Measurements from ENCODE around the gene SLC9C1.

The SLC9C1 gene

GRCh38 chr3:112321867-112322652, 28.0 kb upstream of the SLC9C1 start:
- H3K4me1 Mint-ChIP-seq (ENCODE audit: low read depth in 2 of 2), result no peaks in the 10 kb centered on the region
- H3K4me3 Mint-ChIP-seq, result no peak overlapping the region
- no peaks in the 10 kb centered on the region for H3K9me3 Mint-ChIP-seq
- no peaks in the 10 kb centered on the region for H3K36me3 Mint-ChIP-seq (ENCODE audit: insufficient read depth)
- DNase-seq (no peak), ATAC-seq (replicated peaks) (no peak)
- no peak overlapping the region for H3K27ac Mint-ChIP-seq
- peaks cover 16 to 20% of the 10 kb centered on the region in 2 donors for H3K27me3 Mint-ChIP-seq

GRCh38 chr3:112320691-112321090, 26.7 kb upstream of the SLC9C1 start:
- Mint-ChIP-seq H3K27me3 (peaks cover 9 to 15% of the 10 kb centered on the region in 2 donors), H3K9me3 (no peaks in the 10 kb centered on the region), H3K36me3 (ENCODE audit: insufficient read depth) (no peaks in the 10 kb centered on the region), H3K4me1 (ENCODE audit: low read depth in 2 of 2) (no peaks in the 10 kb centered on the region), H3K27ac (no peak overlapping the region), H3K4me3 (no peak overlapping the region)
- DNase-seq (no peak), ATAC-seq (replicated peaks) (no peak)

- no peaks in the 10 kb centered on the region for H3K36me3 Mint-ChIP-seq (ENCODE audit: insufficient read depth)
- H3K4me1 Mint-ChIP-seq (ENCODE audit: low read depth in 2 of 2), result no peaks in the 10 kb centered on the region
- no peak overlapping the region for H3K4me3 Mint-ChIP-seq
- H3K27me3 Mint-ChIP-seq, result peaks cover under 1 to 15% of the 10 kb centered on the region in 2 donors
- no peak for ATAC-seq (replicated peaks)
- no peak overlapping the region for H3K27ac Mint-ChIP-seq
- DNase-seq, result no peak
- H3K9me3 Mint-ChIP-seq, result no peaks in the 10 kb centered on the region
Measured at GRCh38 chr3:112319516-112320276, 25.7 kb upstream of the SLC9C1 start.

- ATAC-seq (replicated peaks) (no peak), DNase-seq (no peak)
- Mint-ChIP-seq H3K27ac (no peak overlapping the region), H3K27me3 (peaks cover 0 to 14% of the 10 kb centered on the region in 2 donors), H3K36me3 (ENCODE audit: insufficient read depth) (no peaks in the 10 kb centered on the region), H3K4me3 (no peak overlapping the region), H3K9me3 (no peaks in the 10 kb centered on the region), H3K4me1 (ENCODE audit: low read depth in 2 of 2) (no peaks in the 10 kb centered on the region)
Measured at GRCh38 chr3:112315791-112316190, 21.8 kb upstream of the SLC9C1 start.

GRCh38 chr3:112314649-112315048, 20.6 kb upstream of the SLC9C1 start:
- peaks cover 0 to 14% of the 10 kb centered on the region in 2 donors for H3K27me3 Mint-ChIP-seq
- no peak overlapping the region for H3K4me3 Mint-ChIP-seq

GRCh38 chr3:112308151-112308911, 14.3 kb upstream of the SLC9C1 start:
- no peaks in the 10 kb centered on the region for H3K4me1 Mint-ChIP-seq (ENCODE audit: low read depth in 2 of 2)
- H3K27me3 Mint-ChIP-seq, result no peaks in the 10 kb centered on the region
- no peaks in the 10 kb centered on the region for H3K9me3 Mint-ChIP-seq
- H3K27ac Mint-ChIP-seq, result no peak overlapping the region
- H3K36me3 Mint-ChIP-seq (ENCODE audit: insufficient read depth), result no peaks in the 10 kb centered on the region
- no peak for ATAC-seq (replicated peaks)
- no peak for DNase-seq
- H3K4me3 Mint-ChIP-seq, result no peak overlapping the region

More at GRCh38 chr3:112314649-112315048, 20.6 kb upstream of the SLC9C1 start:
- Mint-ChIP-seq H3K27ac (no peak overlapping the region), H3K4me1 (ENCODE audit: low read depth in 2 of 2) (no peaks in the 10 kb centered on the region), H3K9me3 (no peaks in the 10 kb centered on the region), H3K36me3 (ENCODE audit: insufficient read depth) (no peaks in the 10 kb centered on the region)
- ATAC-seq (replicated peaks) (no peak), DNase-seq (no peak)

GRCh38 chr3:112307557-112307956, 13.5 kb upstream of the SLC9C1 start:
- ATAC-seq (replicated peaks) (no peak), DNase-seq (no peak)
- no peaks in the 10 kb centered on the region for H3K4me1 Mint-ChIP-seq (ENCODE audit: low read depth in 2 of 2)
- H3K36me3 Mint-ChIP-seq (ENCODE audit: insufficient read depth), result no peaks in the 10 kb centered on the region
- H3K9me3 Mint-ChIP-seq, result no peaks in the 10 kb centered on the region
- H3K27me3 Mint-ChIP-seq, result no peaks in the 10 kb centered on the region
- H3K4me3 Mint-ChIP-seq, result no peak overlapping the region
- no peak overlapping the region for H3K27ac Mint-ChIP-seq

GRCh38 chr3:112306825-112307224, 12.8 kb upstream of the SLC9C1 start:
- Mint-ChIP-seq H3K9me3 (no peaks in the 10 kb centered on the region), H3K4me1 (ENCODE audit: low read depth in 2 of 2) (no peaks in the 10 kb centered on the region), H3K27ac (no peak overlapping the region), H3K36me3 (ENCODE audit: insufficient read depth) (no peaks in the 10 kb centered on the region), H3K27me3 (no peaks in the 10 kb centered on the region), H3K4me3 (no peak overlapping the region)
- DNase-seq (no peak), ATAC-seq (replicated peaks) (no peak)

GRCh38 chr3:112304611-112305010, 10.6 kb upstream of the SLC9C1 start:
- Mint-ChIP-seq H3K9me3 (no peaks in the 10 kb centered on the region), H3K27me3 (no peaks in the 10 kb centered on the region), H3K4me3 (no peak overlapping the region), H3K36me3 (ENCODE audit: insufficient read depth) (no peaks in the 10 kb centered on the region), H3K4me1 (ENCODE audit: low read depth in 2 of 2) (no peaks in the 10 kb centered on the region), H3K27ac (no peak overlapping the region)
- ATAC-seq (replicated peaks) (no peak), DNase-seq (no peak)

GRCh38 chr3:112303764-112304325, 9.8 kb upstream of the SLC9C1 start:
- H3K27ac Mint-ChIP-seq, result no peak overlapping the region
- no peak overlapping the region for H3K4me3 Mint-ChIP-seq
- DNase-seq, result no peak

GRCh38 chr3:112302881-112303763, 9.1 kb upstream of the SLC9C1 start:
- ATAC-seq (replicated peaks) (peak; percentile 46), DNase-seq (no peak)
- Mint-ChIP-seq H3K4me1 (ENCODE audit: low read depth in 2 of 2) (peaks cover 2 to 7% of the 10 kb centered on the region in 2 donors), H3K27ac (no peak overlapping the region), H3K36me3 (ENCODE audit: insufficient read depth) (no peaks in the 10 kb centered on the region), H3K9me3 (no peaks in the 10 kb centered on the region), H3K4me3 (no peak overlapping the region), H3K27me3 (no peaks in the 10 kb centered on the region)

More at GRCh38 chr3:112303764-112304325, 9.8 kb upstream of the SLC9C1 start:
- Mint-ChIP-seq H3K27me3 (no peaks in the 10 kb centered on the region), H3K4me1 (ENCODE audit: low read depth in 2 of 2) (no peaks in the 10 kb centered on the region), H3K36me3 (ENCODE audit: insufficient read depth) (no peaks in the 10 kb centered on the region), H3K9me3 (no peaks in the 10 kb centered on the region)
- ATAC-seq (replicated peaks), result peak; percentile 76

- DNase-seq (no peak), ATAC-seq (replicated peaks) (no peak)
- Mint-ChIP-seq H3K4me1 (ENCODE audit: low read depth in 2 of 2) (peaks cover 5 to 14% of the 10 kb centered on the region in 2 donors), H3K27me3 (no peaks in the 10 kb centered on the region), H3K9me3 (no peaks in the 10 kb centered on the region), H3K4me3 (no peak overlapping the region), H3K36me3 (ENCODE audit: insufficient read depth) (peaks cover under 1% of the 10 kb centered on the region), H3K27ac (no peak overlapping the region)
Measured at GRCh38 chr3:112302150-112302830, 8.3 kb upstream of the SLC9C1 start.

Data from effector memory CD8-positive, alpha-beta T cell (primary cell).